Pancreas (tissue), 10 donors: ENCODE data around the gene CRACR2A. TPM values are rescaled to one million over a fixed set of nuclear protein-coding genes. Genes with fewer than 3 reads are reported as not detected.

ENCODE experiments used
- ATAC-seq, 4 donors: fragments of 200-7000 bp; cut with Tn5 transposase; one replicate each; pipeline versions ENCODE4 v1.8.0 to v1.9.1; 2020; ENCODE audit warnings: mild to moderate bottlenecking in 4 of 4, moderate library complexity in 4 of 4
- DNase-seq, 6 donors: peaks; one replicate each; pipeline ENCODE4 v3.0.0-alpha.2; 2020
- FAIRE-seq: peaks from 2 replicates; lab custom pipeline; 2012; peaks lifted over from hg19 to GRCh38; lab: Jason Lieb, UNC
- H3K27ac ChIP-seq, 4 donors: fragments of 200-600 bp; sonication (generic); 1 replicate in 3 of 4; 2 replicates in 1 of 4; pipeline versions ENCODE4 v1.5.0 to v1.8.0; 2020
- H3K27me3 ChIP-seq, 4 donors: fragments of 200-600 bp; one replicate each; pipeline ENCODE4 v1.8.0; 2021
- H3K36me3 ChIP-seq, 3 donors: fragments of 200-600 bp; sonication (generic) in 1 of 3; one replicate each; pipeline versions ENCODE4 v1.5.0 to v1.8.0; 2020 to 2021
- H3K4me1 ChIP-seq, 3 donors: fragments of 200-600 bp; one replicate each; pipeline ENCODE4 v1.8.0; 2021
- H3K4me3 ChIP-seq, 4 donors: fragments of 200-600 bp; sonication (generic) in 2 of 4; one replicate each; pipeline versions ENCODE4 v1.5.0 to v1.8.0; 2020 to 2021
- H3K9me3 ChIP-seq, 4 donors: fragments of 200-600 bp; one replicate each; pipeline ENCODE4 v1.8.0; 2021
- WGBS, 2 donors: extraction: QIAGEN DNeasy Blood & Tissue Kit; methylation state at CpG; one replicate each; pipeline ENCODE4 v1.1.7; 2013; 5-methylcytosine and 5-hydroxymethylcytosine counted together
- intact Hi-C, 3 donors: fragments of 100-400 bp; cut with DNase I; formaldehyde crosslinking; loops; one replicate each; pipeline versions ENCODE4 v1.11.1 to v1.14.2; 2022
- polyA plus RNA-seq, 2 donors: library from polyadenylated mRNA; stranded (reverse); fragments of 200-250 nt; gene quantifications; one replicate each; pipeline ENCODE4 v1.2.3, GENCODE V29; 2013
- total RNA-seq, 6 donors: library from RNA; stranded (reverse); fragmentation: NEBNext Ultra II Directional in 4 of 6; extraction: Animal tissue kit (Norgen Biotek cat#: 25700) in 4 of 6; gene quantifications; one replicate each; pipeline versions ENCODE4 v1.2.1 to v1.2.4, GENCODE V29; 2021 to 2023
- TF ChIP-seq, protein P1 (sequence below), 4 donors: fragments of 200-600 bp; sonication (generic) in 3 of 4; IDR thresholded peaks; one replicate each; pipeline versions ENCODE4 v1.5.0 to v1.8.0; 2021; ENCODE audit warnings: antibody characterized with exemption in 4 of 4
- donor health status: healthy with polysubstance abuse.
- donor health status: DM: no; HTN: no; CAD: no; lungs with moderate emphysema.
- donor health status: DM: no; HTN: no; CAD: no.
- donor health status: control.
- donor health status: control.
- donor health status: Bipolar disorder and iron deficiency.
- donor health status: DM: yes; HTN: yes; CAD: no.
- donor health status: DM: no; HTN: no; CAD: no.
- donor health status: DM: no; HTN: no; CAD: no.
- donor health status: DM: yes; HTN: yes; CAD: no.

Gene CRACR2A
- total and polyA plus RNA-seq, 8 donors = 1.5 to 10.3 (median 7.3) TPM

DNA sequence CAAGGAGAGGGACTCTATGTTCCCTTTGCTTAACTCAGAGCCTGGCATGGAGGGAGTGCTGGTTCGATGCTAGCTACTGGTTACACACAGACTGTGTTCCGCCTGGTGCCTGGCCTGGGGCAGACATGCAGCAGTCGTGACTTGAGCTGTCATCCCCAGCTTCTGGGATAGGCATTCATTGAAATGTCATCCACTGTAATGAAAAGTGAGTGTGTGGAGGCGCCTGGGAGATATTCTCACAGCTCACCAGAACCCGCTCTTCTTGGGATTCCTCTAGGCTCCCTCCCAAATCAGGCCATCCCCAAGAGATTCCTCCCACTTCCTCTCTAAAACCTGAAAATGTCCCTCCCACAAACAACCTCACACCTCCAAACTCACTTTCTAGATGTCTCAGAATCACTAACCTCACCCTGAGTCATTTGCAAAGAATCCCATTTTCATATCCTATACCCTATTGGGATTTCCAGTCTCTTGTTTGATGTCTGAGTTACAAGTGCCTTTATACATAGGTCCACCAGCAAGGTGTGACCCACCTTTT lies 82.8 kb downstream of the CRACR2A start:
- intact Hi-C loops = no loop called here
- Histone ChIP-seq H3K27ac (no peak overlapping the region), H3K36me3 (peaks cover 0 to 8% (median 6%) of the 10 kb centered on the region in 3 donors), H3K27me3 (no peaks in the 10 kb centered on the region), H3K9me3 (no peaks in the 10 kb centered on the region), H3K4me1 (no peaks in the 10 kb centered on the region), H3K4me3 (no peak overlapping the region)
- FAIRE-seq = no peak
- TF ChIP-seq, protein P1, sequence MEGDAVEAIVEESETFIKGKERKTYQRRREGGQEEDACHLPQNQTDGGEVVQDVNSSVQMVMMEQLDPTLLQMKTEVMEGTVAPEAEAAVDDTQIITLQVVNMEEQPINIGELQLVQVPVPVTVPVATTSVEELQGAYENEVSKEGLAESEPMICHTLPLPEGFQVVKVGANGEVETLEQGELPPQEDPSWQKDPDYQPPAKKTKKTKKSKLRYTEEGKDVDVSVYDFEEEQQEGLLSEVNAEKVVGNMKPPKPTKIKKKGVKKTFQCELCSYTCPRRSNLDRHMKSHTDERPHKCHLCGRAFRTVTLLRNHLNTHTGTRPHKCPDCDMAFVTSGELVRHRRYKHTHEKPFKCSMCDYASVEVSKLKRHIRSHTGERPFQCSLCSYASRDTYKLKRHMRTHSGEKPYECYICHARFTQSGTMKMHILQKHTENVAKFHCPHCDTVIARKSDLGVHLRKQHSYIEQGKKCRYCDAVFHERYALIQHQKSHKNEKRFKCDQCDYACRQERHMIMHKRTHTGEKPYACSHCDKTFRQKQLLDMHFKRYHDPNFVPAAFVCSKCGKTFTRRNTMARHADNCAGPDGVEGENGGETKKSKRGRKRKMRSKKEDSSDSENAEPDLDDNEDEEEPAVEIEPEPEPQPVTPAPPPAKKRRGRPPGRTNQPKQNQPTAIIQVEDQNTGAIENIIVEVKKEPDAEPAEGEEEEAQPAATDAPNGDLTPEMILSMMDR (IDR thresholded peaks at IDR 0.05) = no peak
- no peak for DNase-seq
- no peak for ATAC-seq
- 91 to 96% methylated on average over 5 of the region's 5 CpGs for WGBS, 2 donors

DNA sequence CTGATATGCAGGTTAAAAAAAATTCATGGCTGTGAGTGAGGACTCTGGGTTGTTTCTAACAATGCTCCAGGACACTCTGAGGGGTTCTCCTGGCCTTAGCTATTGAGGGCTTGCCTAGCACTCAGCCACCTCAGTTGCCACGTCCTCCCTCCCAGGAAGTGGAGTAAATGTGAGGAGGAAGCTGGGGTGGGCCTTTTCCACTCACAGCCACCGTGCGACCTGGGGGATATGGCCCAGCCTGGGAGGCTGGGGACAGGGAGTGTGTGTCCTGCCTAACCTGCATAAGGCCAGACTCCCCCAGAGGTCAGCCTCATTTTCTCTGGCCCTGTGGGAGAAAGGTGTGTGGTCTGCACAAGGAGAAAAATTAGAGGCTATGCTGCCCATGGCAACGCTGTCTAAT lies 83.3 kb downstream of the CRACR2A start:
- DNase-seq = no peak
- no peaks in the 10 kb centered on the region for H3K9me3 ChIP-seq
- no peaks in the 10 kb centered on the region for H3K4me1 ChIP-seq
- H3K27ac ChIP-seq = no peak overlapping the region
- TF ChIP-seq, protein P1 (IDR thresholded peaks at IDR 0.05) = no peak
- WGBS, 2 donors = 80 to 85% methylated on average over 4 of the region's 4 CpGs
- peaks cover 0 to 8% (median 6%) of the 10 kb centered on the region in 3 donors for H3K36me3 ChIP-seq
- ATAC-seq = no peak
- FAIRE-seq = no peak
- no peaks in the 10 kb centered on the region for H3K27me3 ChIP-seq
- H3K4me3 ChIP-seq = no peak overlapping the region
- intact Hi-C loops = no loop called here

DNA sequence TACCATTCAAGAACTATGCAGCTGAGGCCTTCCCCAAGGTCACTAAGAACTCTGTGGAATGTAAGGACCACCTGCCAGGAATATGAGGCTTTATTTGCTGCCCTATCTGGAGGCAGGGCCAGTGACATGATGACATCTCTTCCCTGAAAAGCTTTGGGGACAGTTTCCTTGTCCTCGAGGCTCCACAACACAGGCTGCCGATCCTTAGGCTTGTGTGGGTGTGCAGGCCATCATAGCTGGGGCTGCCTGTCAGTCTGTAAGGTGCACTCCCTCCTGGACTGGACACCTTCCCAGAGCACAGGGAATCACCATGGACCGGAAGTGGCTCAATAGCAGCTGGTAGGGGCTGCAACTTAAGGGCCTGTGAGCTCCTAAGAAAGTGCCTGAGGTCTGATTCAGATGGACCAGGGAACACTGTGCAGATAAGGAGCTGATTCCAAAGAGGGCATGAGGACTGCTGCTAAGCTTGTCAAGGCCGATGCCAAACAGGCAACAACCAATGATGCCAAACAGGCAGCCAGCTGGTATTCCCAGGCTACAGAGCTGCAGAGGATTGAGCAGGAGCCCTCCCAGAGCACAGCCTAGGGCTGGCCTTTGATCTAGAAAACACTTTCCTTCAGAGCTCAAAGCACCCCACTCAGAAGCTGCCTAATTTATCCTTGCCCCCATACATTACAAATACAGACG lies 84.3 kb downstream of the CRACR2A start:
- intact Hi-C loops = no loop called here
- Histone ChIP-seq H3K36me3 (peaks cover 0 to 8% (median 6%) of the 10 kb centered on the region in 3 donors), H3K4me1 (no peaks in the 10 kb centered on the region), H3K9me3 (no peaks in the 10 kb centered on the region), H3K27me3 (no peaks in the 10 kb centered on the region), H3K4me3 (no peak overlapping the region), H3K27ac (no peak overlapping the region)
- FAIRE-seq = no peak
- no peak for DNase-seq
- TF ChIP-seq, protein P1 (IDR thresholded peaks at IDR 0.05) = no peak
- 76 to 77% methylated on average over 5 of the region's 5 CpGs for WGBS, 2 donors
- ATAC-seq = no peak

DNA sequence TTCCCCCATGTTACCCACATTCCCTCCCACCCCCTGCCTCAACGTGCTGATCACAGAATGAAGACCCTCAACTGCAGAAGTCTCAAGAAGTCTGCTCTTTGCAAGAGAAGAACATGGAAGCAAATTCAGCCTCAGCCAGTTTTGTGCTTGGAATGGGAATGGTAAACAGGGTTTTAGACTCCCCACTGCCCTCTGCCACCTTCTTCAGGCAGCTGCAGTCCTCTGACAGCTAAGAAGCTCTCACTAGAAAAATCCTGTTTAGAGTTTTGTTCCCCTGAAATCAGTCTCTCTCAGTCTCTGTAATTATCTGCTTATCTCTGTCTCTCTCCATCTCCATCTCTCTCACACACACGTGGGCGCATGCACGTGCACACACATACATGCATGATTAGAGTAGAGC lies 85.4 kb downstream of the CRACR2A start:
- 85 to 89% methylated on average over 4 of the region's 4 CpGs for WGBS, 2 donors
- no peak for DNase-seq
- no peak overlapping the region for H3K4me3 ChIP-seq
- H3K36me3 ChIP-seq = peaks cover 0 to 5% (median 4%) of the 10 kb centered on the region in 3 donors
- H3K9me3 ChIP-seq = no peaks in the 10 kb centered on the region
- H3K27me3 ChIP-seq = no peaks in the 10 kb centered on the region
- TF ChIP-seq, protein P1 (IDR thresholded peaks at IDR 0.05) = no peak
- no peak overlapping the region for H3K27ac ChIP-seq
- FAIRE-seq = no peak
- intact Hi-C loops = no loop called here
- no peak for ATAC-seq
- H3K4me1 ChIP-seq = no peaks in the 10 kb centered on the region

DNA sequence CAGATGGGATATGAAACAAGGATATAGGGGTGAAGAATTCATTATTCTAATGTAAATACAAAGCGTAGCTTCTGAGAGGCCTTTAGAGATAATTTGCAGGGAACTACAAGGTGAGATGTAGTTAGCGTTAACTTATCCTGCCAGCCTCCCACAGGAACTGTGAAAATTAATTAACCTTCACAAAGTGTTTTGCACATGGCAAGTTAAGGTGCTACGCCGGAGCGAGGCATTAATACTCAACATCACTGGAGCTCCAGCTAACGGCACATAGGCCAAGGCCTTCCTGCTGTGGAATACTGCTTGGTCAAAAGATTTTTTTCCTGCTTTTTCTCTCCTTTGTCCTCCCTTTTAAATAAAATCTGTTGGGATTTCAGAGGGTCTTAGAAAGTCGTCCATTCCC lies 86.5 kb downstream of the CRACR2A start:
- H3K9me3 ChIP-seq = no peaks in the 10 kb centered on the region
- no peaks in the 10 kb centered on the region for H3K36me3 ChIP-seq
- 95% methylated on average over 7 of the region's 7 CpGs for WGBS, 2 donors
- no peaks in the 10 kb centered on the region for H3K27me3 ChIP-seq
- no peaks in the 10 kb centered on the region for H3K4me1 ChIP-seq
- DNase-seq (no peak), ATAC-seq (no peak), FAIRE-seq (no peak)
- no peak overlapping the region for H3K4me3 ChIP-seq
- no peak overlapping the region for H3K27ac ChIP-seq
- TF ChIP-seq, protein P1 (IDR thresholded peaks at IDR 0.05) = no peak
- intact Hi-C loops = no loop called here
